Raji (cell line): ENCODE measurements around the gene DCBLD2.

Experiments
- POLR2A ChIP-seq: IDR thresholded peaks from 2 replicates; pipeline ENCODE4 v1.6.1; 2011; ENCODE audit warnings: low read depth, low read length, control low read depth; ENCODE audit not compliant: insufficient read depth

Gene DCBLD2

DNA sequence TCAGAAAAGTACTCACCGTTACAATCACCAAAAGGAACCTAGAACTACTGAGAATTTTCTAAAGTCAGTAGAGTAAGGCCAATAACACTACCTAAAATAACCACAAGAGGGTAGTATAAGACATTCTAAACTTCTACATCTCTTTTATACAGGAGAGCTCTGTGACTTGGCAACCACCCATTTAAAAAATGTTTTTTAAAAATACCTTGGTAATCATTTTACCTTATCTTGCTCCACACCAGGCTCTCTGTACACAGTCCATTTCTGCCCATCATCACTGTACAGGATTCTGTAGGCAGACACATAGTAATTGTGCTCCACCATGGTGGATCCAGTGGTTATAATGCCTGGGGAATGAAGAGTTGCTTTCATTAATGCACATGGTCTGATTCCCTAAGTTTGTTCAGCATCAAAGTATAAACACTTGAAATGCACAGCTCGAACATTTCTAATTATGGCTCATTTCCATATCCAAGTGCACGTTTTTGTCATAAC lies 83.9 kb downstream of the DCBLD2 start:
- no peak for TF ChIP-seq POLR2A

DNA sequence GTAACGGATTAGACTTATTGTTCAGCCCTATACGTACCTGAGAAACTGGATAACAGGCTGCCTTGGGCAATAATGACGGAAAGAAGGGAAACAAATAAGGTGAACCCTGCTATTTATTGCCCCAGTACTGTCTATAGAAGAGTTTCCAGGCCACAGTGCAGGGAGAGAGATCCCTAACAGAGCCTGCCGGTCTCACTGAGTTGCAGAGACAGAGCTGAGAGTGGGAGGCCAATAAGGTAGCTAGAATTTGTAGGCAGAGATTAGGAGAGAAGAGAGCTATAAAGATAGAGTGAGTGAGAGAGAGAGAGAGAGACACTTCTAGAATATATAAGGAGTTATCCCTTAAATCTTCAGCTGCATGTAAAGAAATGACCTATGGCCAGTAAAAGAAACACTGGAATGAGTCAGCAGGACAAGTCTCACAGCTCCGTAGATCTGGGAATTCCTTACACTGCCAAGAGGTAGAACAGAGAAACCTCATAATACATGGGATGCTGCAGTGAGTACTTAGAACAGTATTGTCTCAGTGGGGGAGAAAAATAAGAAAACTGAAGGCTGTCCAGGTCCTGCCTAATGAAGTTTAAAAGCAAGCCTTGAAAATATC lies 86.6 kb downstream of the DCBLD2 start:
- no peak for TF ChIP-seq POLR2A

DNA sequence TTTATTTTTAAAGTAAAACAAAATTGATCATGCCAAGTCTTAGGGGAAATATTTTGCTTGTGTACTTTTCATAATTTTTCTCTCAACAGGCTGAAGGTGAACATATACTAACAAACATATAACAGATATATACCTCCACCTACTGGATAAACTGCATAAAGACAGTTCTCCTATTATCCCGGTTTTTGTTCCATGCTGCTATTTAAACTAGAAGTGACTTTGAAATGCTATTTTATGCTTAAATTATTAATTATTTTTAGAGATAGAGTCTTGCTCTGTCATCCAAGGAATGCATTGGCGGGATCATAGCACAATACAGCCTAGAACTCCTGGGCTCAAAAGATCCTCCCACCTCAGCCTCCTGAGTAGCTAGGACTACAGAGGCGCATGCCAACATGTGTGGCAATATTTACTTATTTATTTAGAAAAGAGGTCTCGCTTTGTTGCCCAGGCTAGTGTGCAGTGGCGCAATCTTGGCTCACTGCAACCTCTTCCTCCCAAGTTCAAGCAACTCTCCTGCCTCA lies 88.6 kb downstream of the DCBLD2 start:
- TF ChIP-seq POLR2A: no peak

DNA sequence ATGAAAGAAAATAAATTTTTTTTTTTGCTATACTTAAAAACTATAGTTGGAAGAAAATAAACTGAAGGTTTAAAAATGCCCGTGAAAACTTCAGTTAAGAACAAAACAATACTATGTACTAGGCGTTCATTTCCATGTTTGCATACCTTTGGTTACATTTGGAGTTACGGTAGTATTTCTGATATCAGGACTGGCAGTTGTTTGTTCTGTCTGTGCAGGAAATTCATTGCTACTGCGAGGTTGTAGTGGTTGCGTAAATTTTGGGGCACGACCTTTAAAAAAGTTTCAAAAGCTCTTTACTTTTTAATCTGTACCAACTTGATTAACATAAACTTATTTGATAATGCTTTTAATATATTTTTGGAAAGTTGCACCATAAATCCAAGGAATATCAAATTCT lies 90.4 kb downstream of the DCBLD2 start:
- no peak for TF ChIP-seq POLR2A

DNA sequence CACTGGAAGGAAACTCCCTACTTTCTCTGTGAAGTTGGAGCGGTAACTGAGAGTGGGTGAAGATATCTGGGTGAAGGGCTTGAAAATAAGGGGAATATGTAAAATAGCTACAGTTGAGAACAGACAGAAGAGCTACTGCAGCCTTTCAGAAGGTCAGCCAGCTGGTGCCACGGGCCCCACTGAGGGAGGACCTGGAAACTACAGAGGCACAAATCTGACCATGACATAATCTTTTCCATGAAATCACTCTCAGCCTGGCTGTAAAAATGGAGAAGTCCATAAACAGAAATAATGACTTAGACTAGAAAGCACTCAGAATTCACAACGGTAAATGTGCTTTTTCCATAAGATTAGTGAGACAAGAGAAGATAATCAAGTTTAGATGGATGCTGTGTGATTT lies 91.9 kb downstream of the DCBLD2 start:
- TF ChIP-seq POLR2A: no peak

DNA sequence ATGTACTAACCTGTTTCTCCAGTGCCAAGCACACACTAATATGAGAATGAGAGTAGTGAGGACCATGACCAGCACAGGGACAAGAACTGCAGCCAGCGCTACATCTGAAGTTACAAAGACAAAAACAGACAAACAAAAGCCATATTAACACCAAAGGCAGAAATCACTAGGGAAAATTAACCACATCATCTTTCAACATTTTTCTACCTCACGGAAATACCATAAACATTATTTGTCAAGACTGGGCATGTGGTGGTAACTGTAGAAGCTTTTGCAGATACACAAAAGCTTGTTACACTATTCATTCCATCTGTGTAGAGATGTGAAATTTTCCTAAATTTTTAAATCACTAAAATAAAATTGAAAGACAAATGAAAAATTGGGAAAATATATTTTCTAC lies 93.4 kb downstream of the DCBLD2 start:
- no peak for TF ChIP-seq POLR2A

DNA sequence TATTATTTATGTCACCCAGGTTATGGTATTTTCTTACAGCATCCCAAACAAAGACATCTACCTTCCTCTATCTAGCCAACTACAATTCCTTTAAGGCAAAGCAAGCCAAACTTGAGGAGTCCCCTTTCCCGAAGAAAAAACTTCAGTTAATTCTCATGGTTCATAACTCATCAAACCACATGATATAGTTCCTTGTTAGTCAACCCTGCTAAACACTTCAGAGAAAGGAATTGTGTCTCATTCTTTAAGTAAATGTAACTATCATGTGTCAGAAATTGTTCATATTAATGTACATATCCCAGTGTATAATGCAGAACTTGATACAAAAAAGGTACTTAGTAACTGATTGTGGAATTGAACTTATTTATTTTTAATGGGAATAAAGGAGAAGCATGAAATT lies 93.9 kb downstream of the DCBLD2 start:
- TF ChIP-seq POLR2A: no peak

DNA sequence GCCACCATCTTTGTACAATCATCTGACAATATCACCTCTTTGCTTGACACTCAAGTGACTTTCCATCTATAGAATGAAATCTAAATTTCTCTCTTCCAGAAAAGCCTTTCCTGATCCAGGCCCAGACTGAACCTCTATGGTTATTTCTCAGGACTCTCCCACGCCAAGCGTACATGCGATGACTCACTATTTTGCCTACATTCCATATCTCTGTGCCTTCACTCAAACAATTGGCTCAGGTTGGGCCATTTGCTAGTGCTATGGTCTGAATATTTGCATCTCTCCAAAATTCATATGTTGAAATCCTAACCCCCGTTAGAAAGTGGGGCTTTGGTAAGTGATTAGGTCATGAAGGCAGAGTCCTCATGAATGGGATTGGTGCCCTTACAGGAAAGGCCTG lies 94.5 kb downstream of the DCBLD2 start:
- no peak for TF ChIP-seq POLR2A

DNA sequence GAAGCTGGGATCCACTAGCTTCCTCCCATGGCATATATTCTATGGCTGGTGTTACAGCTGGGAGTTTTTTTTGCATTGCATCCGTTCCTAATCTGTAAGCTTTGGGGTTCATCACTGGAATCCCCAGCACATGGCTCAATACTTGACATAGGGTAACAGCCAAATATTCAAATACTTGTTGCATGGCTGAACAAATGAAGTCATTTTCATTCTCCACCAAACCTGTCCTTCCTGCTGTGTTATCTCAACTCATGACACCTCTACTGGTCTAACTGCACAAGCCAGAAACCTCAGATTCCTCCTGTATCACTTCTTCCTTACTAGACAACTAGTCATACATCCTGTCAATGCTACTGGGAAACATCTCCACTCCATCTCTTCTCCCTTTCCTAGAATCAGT lies 95.0 kb downstream of the DCBLD2 start:
- no peak for TF ChIP-seq POLR2A

DNA sequence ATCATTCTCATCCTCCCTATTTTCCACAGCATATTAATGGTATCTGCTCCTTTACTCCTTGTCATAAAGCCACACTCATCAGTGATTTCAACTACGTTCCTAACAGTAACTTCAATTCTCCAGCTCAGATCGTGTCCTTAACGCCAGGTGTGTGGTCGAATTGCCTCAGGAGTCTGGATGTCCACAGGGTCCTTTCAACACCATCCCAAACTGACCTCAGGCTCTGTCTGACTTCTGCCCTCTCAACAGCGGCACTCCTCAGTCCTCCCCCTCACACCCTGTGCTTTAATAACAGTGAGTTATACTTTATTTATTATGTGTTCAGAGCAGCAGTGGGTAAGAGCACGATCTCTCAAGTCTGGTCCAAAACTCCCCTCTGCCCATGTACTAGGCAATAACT lies 95.9 kb downstream of the DCBLD2 start:
- no peak for TF ChIP-seq POLR2A

DNA sequence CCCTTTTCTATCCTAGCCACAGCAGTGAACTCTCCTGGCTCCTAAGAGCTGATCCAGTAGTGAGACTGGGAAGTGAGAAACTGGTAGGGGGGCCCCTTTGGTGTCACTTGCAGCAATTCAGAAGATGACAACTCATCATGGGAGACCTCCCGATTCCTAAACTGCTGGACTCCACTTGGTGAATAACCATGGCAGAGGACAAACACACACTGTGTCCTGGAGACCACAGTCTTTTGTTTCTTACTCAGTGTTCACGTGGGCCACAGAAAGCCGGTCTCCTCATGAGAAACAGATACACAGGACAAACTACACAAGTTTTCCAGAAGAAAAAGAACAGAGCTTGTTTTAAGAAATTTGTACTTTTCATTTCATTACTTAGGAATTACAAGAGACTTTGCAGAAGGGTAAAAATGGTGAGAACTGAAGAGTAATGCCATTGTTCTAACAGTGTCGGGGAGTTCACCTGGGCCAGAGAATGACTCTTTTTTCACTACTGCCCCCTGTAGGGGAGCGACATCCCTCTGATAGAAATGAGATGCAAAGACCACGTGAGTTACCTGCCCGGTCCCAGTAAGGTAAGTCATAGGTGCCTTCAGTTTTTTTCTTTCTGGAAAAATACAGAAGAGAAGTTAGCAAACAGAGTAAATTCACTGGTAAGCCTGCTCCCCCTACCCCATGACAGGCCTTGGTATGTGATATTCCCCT lies 100.3 kb downstream of the DCBLD2 start:
- no peak for TF ChIP-seq POLR2A

DNA sequence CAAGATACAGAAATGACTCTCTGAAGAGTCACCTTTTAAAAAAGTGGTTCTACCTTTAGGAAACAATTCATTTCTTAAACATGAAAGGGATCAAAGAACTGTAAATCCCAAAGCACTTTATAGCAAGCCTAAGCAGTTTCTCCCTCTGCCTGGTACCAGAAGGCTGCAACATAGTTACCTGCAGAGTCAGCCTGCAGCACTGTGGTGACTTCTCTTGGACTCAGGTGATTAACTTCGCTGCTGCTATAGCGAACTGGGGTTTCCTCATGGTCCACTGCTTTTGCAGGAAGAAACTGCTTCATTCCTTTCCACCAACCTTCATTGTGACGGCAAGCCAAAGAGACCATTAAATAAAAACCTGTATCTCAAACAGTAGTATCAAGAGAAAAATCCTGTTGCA lies 101.1 kb downstream of the DCBLD2 start:
- no peak for TF ChIP-seq POLR2A

DNA sequence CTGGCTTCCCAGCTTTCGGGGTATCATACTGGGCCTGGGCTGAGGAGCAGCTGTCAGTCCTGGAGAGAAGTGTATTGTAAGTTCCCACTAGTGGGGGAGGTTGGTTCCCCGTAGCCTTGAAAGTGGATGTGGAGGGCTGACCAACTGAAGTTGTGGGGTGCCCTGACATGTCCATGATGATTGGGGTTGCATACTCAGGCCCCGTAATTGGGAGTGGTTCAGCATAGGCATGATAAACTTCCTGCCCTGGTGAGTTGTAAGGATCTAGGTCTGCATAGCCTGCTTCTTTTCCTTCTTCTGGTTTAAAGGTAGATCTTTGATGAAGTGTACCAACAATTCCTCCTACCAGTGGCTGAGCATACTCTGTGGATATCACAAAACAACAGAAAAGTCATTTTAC lies 102.0 kb downstream of the DCBLD2 start:
- TF ChIP-seq POLR2A: no peak

DNA sequence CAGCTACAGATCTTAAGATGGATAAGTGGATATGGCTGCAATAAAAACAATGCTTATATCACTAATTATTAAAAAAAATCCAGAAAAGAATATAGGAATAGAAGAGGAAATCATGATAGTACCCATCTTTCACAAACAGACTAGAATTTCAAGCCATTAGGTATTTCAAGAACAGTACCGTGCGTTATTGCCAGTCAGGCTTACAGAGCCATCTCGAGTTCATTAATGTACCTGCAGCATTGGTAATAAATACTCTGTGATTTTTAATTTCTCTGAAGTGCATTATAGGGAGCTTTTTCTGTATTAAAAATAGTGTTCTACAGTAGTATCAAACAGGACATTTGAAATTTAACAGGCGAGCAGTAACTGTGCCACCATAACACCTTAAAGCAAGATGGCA lies 102.7 kb downstream of the DCBLD2 start:
- TF ChIP-seq POLR2A: no peak

DNA sequence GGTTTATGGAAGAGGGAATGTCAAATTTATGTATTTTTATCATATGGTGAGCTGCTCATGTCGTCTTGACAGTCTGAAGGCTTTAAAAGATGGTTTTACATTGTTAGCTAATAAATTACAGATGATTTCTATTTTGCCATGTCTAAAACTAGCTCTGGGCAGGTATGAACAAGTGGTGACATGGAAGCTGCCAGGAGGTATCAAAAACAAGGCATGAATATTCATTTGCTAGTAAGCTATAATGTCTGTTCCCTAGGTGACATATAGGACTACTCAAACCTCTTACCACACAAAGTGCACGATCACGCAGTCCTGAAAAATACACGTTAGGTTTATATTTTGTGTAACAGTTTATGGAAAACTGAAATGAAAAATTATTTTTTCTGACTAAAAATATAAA lies 103.6 kb downstream of the DCBLD2 start:
- no peak for TF ChIP-seq POLR2A

DNA sequence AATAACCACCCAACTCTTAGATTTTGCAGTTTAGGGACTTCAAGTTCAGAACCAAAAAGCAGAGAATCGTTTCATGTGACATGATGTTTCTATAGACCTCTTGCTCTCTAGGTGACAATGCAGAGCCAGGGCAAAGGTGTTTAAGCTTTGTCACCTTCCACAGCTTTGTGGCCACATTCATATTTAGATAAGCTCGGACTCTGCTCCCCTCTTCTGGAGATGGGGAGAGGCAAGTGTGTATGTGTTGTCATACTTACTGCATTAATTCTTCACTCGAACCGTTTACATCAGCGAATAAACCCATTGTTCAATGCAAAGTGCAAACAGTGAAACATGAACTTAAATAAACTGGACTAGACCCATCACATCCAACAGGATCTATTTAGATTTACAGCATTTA lies 105.2 kb downstream of the DCBLD2 start:
- TF ChIP-seq POLR2A: no peak
